WTC11 (cell line): ENCODE measurements around the gene PRCC. TPM values are rescaled to one million over a fixed set of nuclear protein-coding genes. Genes with fewer than 3 reads are reported as not detected.

ENCODE experiments used
- ATAC-seq: fragments of 200-7000 bp; cut with Tn5 transposase; 2 replicates; pipeline ENCODE4 v1.10.0; 2021; ENCODE audit warnings: mild to moderate bottlenecking, moderate library complexity
- CTCF ChIA-PET: fragments of 300-600 bp; sonication (Branson Sonifier 250); formaldehyde crosslinking; loops from one replicate; lab custom pipeline; 2021; ENCODE audit warnings: antibody characterized with exemption; lab: Charles Lee
- POLR2A ChIA-PET: fragments of 350-600 bp; sonication (Branson Sonifier 250); formaldehyde crosslinking; loops from one replicate; lab custom pipeline; 2021; ENCODE audit warnings: antibody characterized with exemption; lab: Charles Lee
- DNase-seq: peaks from one replicate; pipeline ENCODE4 v3.0.0; 2021; ENCODE audit warnings: low spot score
- H3K27ac Mint-ChIP-seq: 2 replicates; pipeline ENCODE4 v1.8.0; 2021; ENCODE audit warnings: mixed read lengths
- H3K27me3 Mint-ChIP-seq: 2 replicates; pipeline ENCODE4 v1.8.0; 2021; ENCODE audit warnings: low read depth, mild to moderate bottlenecking, moderate library complexity, mixed read lengths
- H3K36me3 Mint-ChIP-seq: 2 replicates; pipeline ENCODE4 v1.8.0; 2021; ENCODE audit warnings: mixed read lengths
- H3K4me1 Mint-ChIP-seq: 2 replicates; pipeline ENCODE4 v1.8.0; 2022; ENCODE audit warnings: mixed read lengths
- H3K4me3 Mint-ChIP-seq: 2 replicates; pipeline ENCODE4 v1.8.0; 2021; ENCODE audit warnings: mild to moderate bottlenecking, moderate library complexity, mixed read lengths
- H3K9me3 Mint-ChIP-seq: 2 replicates; pipeline ENCODE4 v1.8.0; 2021; ENCODE audit warnings: mixed read lengths
- ATF3 ChIP-seq: sonication (generic); formaldehyde crosslinking; conservative IDR thresholded peaks from 2 replicates; pipeline ENCODE4 v1.8.1; 2022; ENCODE audit warnings: mild to moderate bottlenecking, missing genetic modification reagents
- CREM ChIP-seq: sonication (generic); formaldehyde crosslinking; IDR thresholded peaks from 2 replicates; pipeline ENCODE4 v1.8.1; 2022; ENCODE audit warnings: mild to moderate bottlenecking, missing genetic modification reagents, moderate library complexity
- E2F5 ChIP-seq: sonication (generic); formaldehyde crosslinking; IDR thresholded peaks from 2 replicates; pipeline ENCODE4 v1.8.1; 2022; ENCODE audit warnings: mild to moderate bottlenecking, moderate library complexity, missing genetic modification reagents
- ESRRA ChIP-seq: sonication (generic); formaldehyde crosslinking; IDR thresholded peaks from 2 replicates; pipeline ENCODE4 v1.8.1; 2022; ENCODE audit warnings: mild to moderate bottlenecking, missing genetic modification reagents, borderline replicate concordance
- GABPB1 ChIP-seq: sonication (generic); formaldehyde crosslinking; IDR thresholded peaks from 2 replicates; pipeline ENCODE4 v1.8.1; 2023; ENCODE audit warnings: mild to moderate bottlenecking, missing genetic modification reagents
- HMGA2 ChIP-seq: fragments of 250-450 bp; sonication (Bioruptor Pico); IDR thresholded peaks from 2 replicates; pipeline ENCODE4 v1.4.0; 2021; ENCODE audit warnings: mild to moderate bottlenecking, moderate library complexity
- KAT7 ChIP-seq: sonication (generic); formaldehyde crosslinking; IDR thresholded peaks from 2 replicates; pipeline ENCODE4 v1.8.1; 2023; ENCODE audit warnings: missing genetic modification reagents, mild to moderate bottlenecking, borderline replicate concordance
- NFE2L1 ChIP-seq: sonication (generic); formaldehyde crosslinking; IDR thresholded peaks from 2 replicates; pipeline ENCODE4 v1.8.1; 2023; ENCODE audit warnings: missing genetic modification reagents
- PRRX2 ChIP-seq: fragments of 250-450 bp; sonication (Bioruptor Pico); IDR thresholded peaks from 2 replicates; pipeline ENCODE4 v1.8.0; 2021; ENCODE audit warnings: mild to moderate bottlenecking
- RELA ChIP-seq: sonication (generic); formaldehyde crosslinking; IDR thresholded peaks from 2 replicates; pipeline ENCODE4 v1.8.1; 2022; ENCODE audit warnings: missing genetic modification reagents, mild to moderate bottlenecking, borderline replicate concordance
- TEAD1 ChIP-seq: sonication (generic); formaldehyde crosslinking; IDR thresholded peaks from 2 replicates; pipeline ENCODE4 v1.8.0; 2022; ENCODE audit warnings: mild to moderate bottlenecking, missing genetic modification reagents
- ZBTB21 ChIP-seq: sonication (generic); formaldehyde crosslinking; IDR thresholded peaks from 2 replicates; pipeline ENCODE4 v1.8.1; 2023; ENCODE audit warnings: mild to moderate bottlenecking, missing genetic modification reagents, borderline replicate concordance
- ZNF138 ChIP-seq: sonication (generic); formaldehyde crosslinking; conservative IDR thresholded peaks from 2 replicates; pipeline ENCODE4 v1.8.1; 2022; ENCODE audit warnings: mild to moderate bottlenecking, moderate library complexity, missing genetic modification reagents
- ZNF317 ChIP-seq: sonication (generic); formaldehyde crosslinking; IDR thresholded peaks from 2 replicates; pipeline ENCODE4 v1.8.1; 2023; ENCODE audit warnings: low read depth, mild to moderate bottlenecking, moderate library complexity, missing genetic modification reagents, borderline replicate concordance
- ZNF396 ChIP-seq: fragments of 250-450 bp; sonication (Bioruptor Pico); IDR thresholded peaks from 2 replicates; pipeline ENCODE4 v1.8.0; 2021; ENCODE audit warnings: mild to moderate bottlenecking, moderate library complexity, borderline replicate concordance
- ZNF416 ChIP-seq: fragments of 250-450 bp; sonication (Bioruptor Pico); IDR thresholded peaks from 2 replicates; pipeline ENCODE4 v1.9.0; 2021; ENCODE audit warnings: mild to moderate bottlenecking, inconsistent platforms
- total RNA-seq: library from RNA; stranded (reverse); gene quantifications from 3 replicates; pipeline ENCODE4 v1.2.3, GENCODE V29; 2021
- TF ChIP-seq, protein P1 (sequence below): sonication (generic); formaldehyde crosslinking; IDR thresholded peaks from 2 replicates; pipeline ENCODE4 v1.8.1; 2022; ENCODE audit warnings: mild to moderate bottlenecking, missing genetic modification reagents, moderate library complexity, borderline replicate concordance
- TF ChIP-seq, protein P2 (sequence below): fragments of 250-450 bp; sonication (Bioruptor Pico); IDR thresholded peaks from 2 replicates; pipeline ENCODE4 v1.9.0; 2021; ENCODE audit warnings: moderate library complexity, mild to moderate bottlenecking, inconsistent platforms, borderline replicate concordance
- TF ChIP-seq, protein P3 (sequence below): sonication (generic); formaldehyde crosslinking; IDR thresholded peaks from 2 replicates; pipeline ENCODE4 v1.8.0; 2023; ENCODE audit warnings: missing genetic modification reagents
- TF ChIP-seq, protein P4 (sequence below): sonication (generic); formaldehyde crosslinking; IDR thresholded peaks from 2 replicates; pipeline ENCODE4 v1.8.0; 2022; ENCODE audit warnings: mild to moderate bottlenecking, missing genetic modification reagents
- TF ChIP-seq, protein P5 (sequence below): fragments of 250-450 bp; sonication (Bioruptor Pico); IDR thresholded peaks from 2 replicates; pipeline ENCODE4 v1.9.0; 2021; ENCODE audit warnings: mild to moderate bottlenecking

The PRCC gene
- total RNA-seq, 1 experiment from 2014 or later, result 97.4 TPM

GRCh38 chr1:156743367-156744302, 23.7 kb upstream of the PRCC start:
- Mint-ChIP-seq H3K9me3 (no peaks in the 10 kb centered on the region), H3K27me3 (no peaks in the 10 kb centered on the region; the same call in 1 of the 2 replicates), H3K4me3 (no peak overlapping the region), H3K36me3 (peaks cover 25% of the 10 kb centered on the region), H3K4me1 (peaks cover 46% of the 10 kb centered on the region), H3K27ac (peak overlapping the region; percentile 87; the same call in 1 of the 2 replicates)
- no peak for ATAC-seq
- DNase-seq, result no peak
- POLR2A ChIA-PET, result no interaction called here
- TF ChIP-seq ZNF317 (CRISPR knock-in tag) (no peak), KAT7 (CRISPR knock-in tag) (no peak), NFE2L1 (CRISPR knock-in tag) (no peak), ATF3 (CRISPR knock-in tag) (no peak)
- TF ChIP-seq, protein P1, sequence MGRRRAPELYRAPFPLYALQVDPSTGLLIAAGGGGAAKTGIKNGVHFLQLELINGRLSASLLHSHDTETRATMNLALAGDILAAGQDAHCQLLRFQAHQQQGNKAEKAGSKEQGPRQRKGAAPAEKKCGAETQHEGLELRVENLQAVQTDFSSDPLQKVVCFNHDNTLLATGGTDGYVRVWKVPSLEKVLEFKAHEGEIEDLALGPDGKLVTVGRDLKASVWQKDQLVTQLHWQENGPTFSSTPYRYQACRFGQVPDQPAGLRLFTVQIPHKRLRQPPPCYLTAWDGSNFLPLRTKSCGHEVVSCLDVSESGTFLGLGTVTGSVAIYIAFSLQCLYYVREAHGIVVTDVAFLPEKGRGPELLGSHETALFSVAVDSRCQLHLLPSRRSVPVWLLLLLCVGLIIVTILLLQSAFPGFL (CRISPR knock-in tag), result no peak
- CTCF ChIA-PET, result interaction anchor here (0.6 to 4.8 kb wide), 5 partner anchors 18 to 117 kb away, joined by 3 to 25 read pairs (median 3); no protein-coding TSS in a partner anchor

DNA sequence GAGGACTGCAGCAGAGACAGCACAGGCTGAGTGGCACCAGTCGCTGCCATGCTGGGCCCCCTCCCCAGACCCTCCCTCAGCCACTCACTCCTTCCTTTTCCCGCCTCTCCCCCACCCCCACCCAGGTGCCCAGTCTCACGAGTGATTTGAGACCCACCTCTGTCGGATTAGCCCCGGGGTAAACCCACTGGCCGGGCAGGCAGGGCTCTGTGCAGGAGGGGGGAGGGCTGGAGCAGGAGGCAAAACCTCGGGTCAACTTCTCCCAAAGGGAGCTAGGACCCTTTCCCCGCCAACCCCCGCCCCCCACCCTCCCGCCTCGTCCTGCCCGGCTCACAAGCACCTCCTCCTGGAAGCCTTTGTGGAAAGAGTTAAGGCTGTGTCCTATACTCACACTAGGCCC, 23.0 kb upstream of the PRCC start:
- ATAC-seq (no peak), DNase-seq (no peak)
- TF ChIP-seq, protein P2, sequence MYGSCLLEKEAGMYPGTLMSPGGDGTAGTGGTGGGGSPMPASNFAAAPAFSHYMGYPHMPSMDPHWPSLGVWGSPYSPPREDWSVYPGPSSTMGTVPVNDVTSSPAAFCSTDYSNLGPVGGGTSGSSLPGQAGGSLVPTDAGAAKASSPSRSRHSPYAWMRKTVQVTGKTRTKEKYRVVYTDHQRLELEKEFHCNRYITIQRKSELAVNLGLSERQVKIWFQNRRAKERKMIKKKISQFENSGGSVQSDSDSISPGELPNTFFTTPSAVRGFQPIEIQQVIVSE (CRISPR knock-in tag), result no peak
- TF ChIP-seq HMGA2 (CRISPR knock-in tag) (no peak), ZNF396 (CRISPR knock-in tag) (no peak), E2F5 (CRISPR knock-in tag) (no peak), ZNF138 (CRISPR knock-in tag) (no peak), ZBTB21 (CRISPR knock-in tag) (no peak), CREM (CRISPR knock-in tag) (no peak), ESRRA (CRISPR knock-in tag) (no peak), TEAD1 (no peak), ZNF416 (CRISPR knock-in tag) (no peak), GABPB1 (CRISPR knock-in tag) (no peak), ATF3 (CRISPR knock-in tag) (no peak), RELA (CRISPR knock-in tag) (no peak), PRRX2 (CRISPR knock-in tag) (no peak)
- TF ChIP-seq, protein P3, sequence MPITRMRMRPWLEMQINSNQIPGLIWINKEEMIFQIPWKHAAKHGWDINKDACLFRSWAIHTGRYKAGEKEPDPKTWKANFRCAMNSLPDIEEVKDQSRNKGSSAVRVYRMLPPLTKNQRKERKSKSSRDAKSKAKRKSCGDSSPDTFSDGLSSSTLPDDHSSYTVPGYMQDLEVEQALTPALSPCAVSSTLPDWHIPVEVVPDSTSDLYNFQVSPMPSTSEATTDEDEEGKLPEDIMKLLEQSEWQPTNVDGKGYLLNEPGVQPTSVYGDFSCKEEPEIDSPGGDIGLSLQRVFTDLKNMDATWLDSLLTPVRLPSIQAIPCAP (CRISPR knock-in tag), result no peak
- TF ChIP-seq, protein P1 (CRISPR knock-in tag), result no peak
- TF ChIP-seq, protein P4, sequence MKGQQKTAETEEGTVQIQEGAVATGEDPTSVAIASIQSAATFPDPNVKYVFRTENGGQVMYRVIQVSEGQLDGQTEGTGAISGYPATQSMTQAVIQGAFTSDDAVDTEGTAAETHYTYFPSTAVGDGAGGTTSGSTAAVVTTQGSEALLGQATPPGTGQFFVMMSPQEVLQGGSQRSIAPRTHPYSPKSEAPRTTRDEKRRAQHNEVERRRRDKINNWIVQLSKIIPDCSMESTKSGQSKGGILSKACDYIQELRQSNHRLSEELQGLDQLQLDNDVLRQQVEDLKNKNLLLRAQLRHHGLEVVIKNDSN (CRISPR knock-in tag), result no peak
- TF ChIP-seq, protein P5, sequence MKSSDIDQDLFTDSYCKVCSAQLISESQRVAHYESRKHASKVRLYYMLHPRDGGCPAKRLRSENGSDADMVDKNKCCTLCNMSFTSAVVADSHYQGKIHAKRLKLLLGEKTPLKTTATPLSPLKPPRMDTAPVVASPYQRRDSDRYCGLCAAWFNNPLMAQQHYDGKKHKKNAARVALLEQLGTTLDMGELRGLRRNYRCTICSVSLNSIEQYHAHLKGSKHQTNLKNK (CRISPR knock-in tag), result no peak
- Mint-ChIP-seq H3K9me3 (no peaks in the 10 kb centered on the region), H3K36me3 (peaks cover 25% of the 10 kb centered on the region), H3K27me3 (no peaks in the 10 kb centered on the region; the same call in 1 of the 2 replicates), H3K4me3 (no peak overlapping the region), H3K27ac (peak overlapping the region; percentile 87; the same call in 1 of the 2 replicates), H3K4me1 (peaks cover 53% of the 10 kb centered on the region)
- POLR2A ChIA-PET, result no interaction called here
- CTCF ChIA-PET, result interaction anchor here (0.6 to 4.8 kb wide), 5 partner anchors 18 to 116 kb away, joined by 3 to 25 read pairs (median 3); no protein-coding TSS in a partner anchor
